Epithelial cell of alveolus of lung (primary cell): Measurements from ENCODE around the gene FCMR. TPM values are rescaled to one million over a fixed set of nuclear protein-coding genes. Genes with fewer than 3 reads are reported as not detected.

Experiments
- total RNA-seq: library from RNA; depleted of rRNA; stranded (reverse); fragments of >200 nt; gene quantifications from 2 replicates; pipeline ENCODE4 v1.2.1, GENCODE V29; 2015

The FCMR gene
- total RNA-seq = 0.39 and 0.64 TPM in 2 replicates

GRCh38 chr1:206921772-206922265 lies at the start of gene FCMR:
FCMR (minus strand) TSS chr1:206921941; CDS start chr1:206921854, 87 bp downstream.

GRCh38 chr1:206970446-206970845 lies 48.7 kb upstream of the FCMR start, which contains the start of gene FCAMR:
FCAMR (minus strand) TSS chr1:206970460; CDS start chr1:206970125, 335 bp downstream.

GRCh38 chr1:206946261-206946660 lies 24.5 kb upstream of the FCMR start, which contains the start of gene PIGR:
PIGR (minus strand) TSS chr1:206946466; CDS start chr1:206940531, 5,935 bp downstream.

GRCh38 chr1:206897175-206897574 lies 24.6 kb downstream of the FCMR start, which contains the start of gene IL24:
IL24 (plus strand) TSS chr1:206897443; CDS start chr1:206897833, 390 bp downstream.

GRCh38 chr1:206864939-206865671 lies 56.6 kb downstream of the FCMR start, which contains the start of gene IL20:
IL20 (plus strand) TSS chr1:206865623; CDS start chr1:206865853, 230 bp downstream.

Other genes with a start within 250 kb of the FCMR start
- gene MAPKAPK2, start 237.0 kb downstream of the FCMR start, total RNA-seq = 50.9 and 61.8 TPM in 2 replicates
- gene IL19, start 151.2 kb downstream of the FCMR start, total RNA-seq = not detected in 2 replicates
- gene IL10, start 149.4 kb downstream of the FCMR start, total RNA-seq = 0.56 TPM in 1 of 2 replicates, not detected in the other
- gene IL20, start 56.3 kb downstream of the FCMR start, total RNA-seq = not detected in 2 replicates
- gene IL24, start 24.5 kb downstream of the FCMR start, total RNA-seq = 0.13 and 0.80 TPM in 2 replicates
- not detected in 2 replicates for gene PIGR, start 24.5 kb upstream of the FCMR start, total RNA-seq
- gene FCAMR, start 48.5 kb upstream of the FCMR start, total RNA-seq = not detected in 2 replicates
- gene C1orf116, start 110.8 kb upstream of the FCMR start, total RNA-seq = 0.40 and 2.3 TPM in 2 replicates
- 4.2 and 4.4 TPM in 2 replicates for gene YOD1, start 129.3 kb upstream of the FCMR start, total RNA-seq
- gene PFKFB2, start 131.3 kb upstream of the FCMR start, total RNA-seq = 1.3 and 1.4 TPM in 2 replicates
- not detected in 2 replicates for gene C4BPB, start 166.9 kb upstream of the FCMR start, total RNA-seq
- gene C4BPA, start 182.3 kb upstream of the FCMR start, total RNA-seq = not detected in 2 replicates